Left colon (tissue), 2 donors: ENCODE data around the gene ADAMTS12. TPM values are rescaled to one million over a fixed set of nuclear protein-coding genes. Genes with fewer than 3 reads are reported as not detected.

Experiments
- ATAC-seq: fragments of 200-7000 bp; cut with Tn5 transposase; one replicate; pipeline ENCODE4 v1.9.1; 2020; ENCODE audit warnings: mild to moderate bottlenecking, moderate library complexity
- DNase-seq, 2 donors: peaks; one replicate each; pipeline ENCODE4 v3.0.0-alpha.2; 2020
- intact Hi-C, 2 donors: fragments of 100-400 bp; cut with DNase I in 1 of 2; cut with micrococcal nuclease in 1 of 2; formaldehyde crosslinking; loops; one replicate each; pipeline versions ENCODE4 v1.11.2 to v1.14.0; 2022; cut with DNase I, micrococcal nuclease
- total RNA-seq, 2 donors: library from RNA; stranded (reverse); fragmentation: NEBNext Ultra II Directional; extraction: Animal tissue kit (Norgen Biotek cat#: 25700); gene quantifications; one replicate each; pipeline ENCODE4 v1.2.1, GENCODE V29; 2021
- donor health status: DM: no; HTN: no; CAD: no.
- donor health status: DM: yes; HTN: yes; CAD: no.

Gene ADAMTS12
- total RNA-seq, 2 donors from 2014 or later, result 0.21 to 1.2 TPM

DNA sequence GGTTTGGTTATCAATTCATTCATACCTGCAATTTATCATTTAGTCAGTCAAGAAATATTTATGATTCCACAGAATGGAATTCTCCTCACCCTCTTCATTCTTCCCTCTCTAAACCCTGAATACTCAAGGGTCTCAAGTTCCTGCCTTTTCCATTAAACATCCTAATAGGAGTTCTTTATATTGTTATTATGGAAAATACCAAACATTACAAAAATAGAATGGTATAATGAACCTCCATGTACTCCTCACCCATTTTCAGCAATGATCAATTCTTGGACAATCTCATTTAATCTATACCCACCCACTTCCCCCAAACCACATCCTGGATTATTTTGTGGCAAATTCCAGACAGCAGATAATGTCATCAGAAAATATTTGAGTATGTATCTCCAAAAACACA lies 74.5 kb downstream of the ADAMTS12 start:
- ATAC-seq (no peak), DNase-seq (no peak)
- intact Hi-C loops, result no loop called here

DNA sequence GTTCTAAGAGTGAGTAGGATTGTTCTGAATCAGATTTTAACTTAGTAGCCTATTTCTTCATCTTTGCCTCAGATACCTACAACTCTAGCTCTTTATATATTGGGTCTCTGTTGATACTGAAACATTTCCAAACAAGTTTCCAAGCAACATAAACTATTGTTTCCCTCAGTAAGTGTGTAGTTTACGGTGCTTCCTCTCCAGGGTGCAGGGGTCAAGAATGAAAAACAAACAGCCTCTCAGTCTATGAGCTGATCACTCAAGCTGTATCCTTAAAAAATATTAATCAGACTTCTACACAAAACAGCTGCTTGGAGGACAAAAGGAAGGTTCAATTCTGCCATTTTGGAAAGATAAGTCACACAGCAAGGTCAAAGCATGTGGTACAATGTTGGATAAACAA lies 75.0 kb downstream of the ADAMTS12 start:
- ATAC-seq, result no peak
- intact Hi-C loops, result no loop called here
- DNase-seq, result no peak

DNA sequence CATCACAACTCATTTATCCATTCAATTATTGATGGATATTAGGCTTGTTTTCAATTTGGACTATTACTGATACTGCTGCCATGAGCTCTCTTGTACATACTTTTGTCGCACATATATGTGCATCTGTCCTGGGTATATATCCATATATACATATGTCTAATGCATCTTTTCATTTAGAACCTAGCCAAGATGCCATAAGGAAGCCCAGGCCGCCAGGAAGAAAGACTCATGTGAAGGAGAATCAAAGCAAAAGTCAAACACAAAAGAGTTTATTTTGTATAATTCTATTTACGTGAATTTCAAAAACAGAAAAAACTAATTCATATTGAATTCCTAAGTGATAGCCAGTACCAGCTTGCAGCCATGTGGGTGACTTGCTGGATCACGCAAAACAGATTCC lies 79.0 kb downstream of the ADAMTS12 start:
- DNase-seq (no peak), ATAC-seq (no peak)
- intact Hi-C loops, result no loop called here

DNA sequence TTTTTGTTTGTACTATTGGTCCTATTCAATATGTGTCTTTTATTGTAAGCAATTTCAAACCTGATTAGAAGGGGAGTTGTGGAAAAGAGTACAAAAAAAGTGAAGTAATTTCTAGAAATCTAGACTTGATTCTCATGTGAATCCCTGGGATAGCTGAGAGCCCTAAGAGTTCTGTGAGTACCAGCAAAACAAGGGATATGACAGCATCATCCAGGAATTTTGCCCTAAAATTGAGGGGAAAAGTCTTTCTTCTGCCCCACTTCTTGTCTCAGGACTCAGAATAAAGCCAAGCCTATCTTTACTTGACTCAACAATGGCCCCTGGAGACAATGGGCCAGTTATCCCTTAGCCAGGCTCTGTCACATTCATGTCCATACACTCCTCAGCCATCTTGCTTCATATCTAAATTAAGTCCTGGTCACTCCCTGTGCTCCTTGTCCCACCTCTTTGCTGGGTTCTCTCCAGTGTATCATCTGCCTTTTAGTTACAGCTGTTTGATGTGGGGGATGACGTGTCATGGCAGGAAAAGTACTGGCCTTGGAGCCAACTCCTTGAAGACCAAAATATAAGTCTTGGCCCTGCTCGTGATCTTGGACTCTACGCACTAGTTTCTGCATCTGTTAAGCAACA lies 81.2 kb downstream of the ADAMTS12 start:
- ATAC-seq (no peak), DNase-seq (no peak)
- intact Hi-C loops, result no loop called here

DNA sequence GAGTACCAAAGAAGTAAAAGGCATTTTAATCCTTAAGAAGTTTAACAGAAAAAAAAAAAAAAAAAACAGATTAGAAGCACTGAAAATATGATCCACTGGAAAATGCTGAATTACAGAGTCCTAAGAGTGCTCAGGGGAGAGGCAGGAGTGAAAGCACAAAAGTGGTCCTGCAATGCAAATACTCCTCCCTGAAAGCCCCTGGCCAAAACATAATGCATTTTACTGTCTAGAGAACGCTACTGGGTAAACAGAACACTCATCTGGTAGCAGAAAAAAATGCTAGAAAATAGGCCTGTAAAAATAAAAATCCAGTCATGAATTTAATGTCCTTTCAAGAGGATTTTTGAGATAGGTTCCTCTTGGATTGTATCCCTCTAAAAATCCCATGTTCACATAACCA lies 81.9 kb downstream of the ADAMTS12 start:
- no peak for DNase-seq
- ATAC-seq, result no peak
- intact Hi-C loops, result no loop called here

DNA sequence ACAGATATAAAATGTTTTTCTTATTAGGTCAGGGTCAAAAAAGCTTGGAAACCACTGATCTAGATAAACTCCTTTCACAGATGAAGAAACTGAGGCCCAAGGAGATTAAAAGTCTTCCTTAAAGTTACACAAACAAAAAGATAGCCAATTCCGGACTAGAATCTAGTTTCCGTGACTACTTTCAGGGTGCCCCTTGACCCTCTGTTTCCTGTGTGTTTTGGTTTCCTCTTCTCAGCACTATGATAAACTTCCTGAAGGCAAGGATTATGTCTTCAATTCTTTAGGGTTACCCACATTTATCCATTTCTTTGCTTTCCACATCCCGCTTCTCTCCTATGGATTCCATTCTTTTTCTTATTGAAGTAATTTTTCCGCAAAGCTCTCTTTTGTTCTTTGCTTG lies 83.1 kb downstream of the ADAMTS12 start:
- intact Hi-C loops, result no loop called here
- ATAC-seq (no peak), DNase-seq (no peak)

DNA sequence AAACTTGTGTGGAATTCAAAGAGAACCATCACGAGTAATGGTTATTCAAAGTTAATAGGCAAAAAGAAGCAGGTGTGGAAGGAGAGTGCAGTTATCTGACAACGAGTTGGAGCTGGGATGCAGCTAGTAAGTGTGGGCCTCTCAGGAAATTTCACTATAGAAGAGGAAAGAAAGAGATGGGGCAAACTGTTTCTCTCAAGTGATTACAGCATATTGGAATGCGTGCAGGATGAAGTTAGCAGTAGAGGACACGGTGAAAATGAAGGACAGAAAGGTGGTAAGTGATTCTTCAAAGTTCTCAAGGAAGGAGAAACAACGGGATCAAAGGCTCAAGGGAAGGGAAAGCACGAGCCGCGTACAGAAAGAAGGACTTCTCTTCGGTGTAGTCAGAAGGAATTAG lies 84.0 kb downstream of the ADAMTS12 start:
- DNase-seq (no peak), ATAC-seq (no peak)
- intact Hi-C loops, result no loop called here

DNA sequence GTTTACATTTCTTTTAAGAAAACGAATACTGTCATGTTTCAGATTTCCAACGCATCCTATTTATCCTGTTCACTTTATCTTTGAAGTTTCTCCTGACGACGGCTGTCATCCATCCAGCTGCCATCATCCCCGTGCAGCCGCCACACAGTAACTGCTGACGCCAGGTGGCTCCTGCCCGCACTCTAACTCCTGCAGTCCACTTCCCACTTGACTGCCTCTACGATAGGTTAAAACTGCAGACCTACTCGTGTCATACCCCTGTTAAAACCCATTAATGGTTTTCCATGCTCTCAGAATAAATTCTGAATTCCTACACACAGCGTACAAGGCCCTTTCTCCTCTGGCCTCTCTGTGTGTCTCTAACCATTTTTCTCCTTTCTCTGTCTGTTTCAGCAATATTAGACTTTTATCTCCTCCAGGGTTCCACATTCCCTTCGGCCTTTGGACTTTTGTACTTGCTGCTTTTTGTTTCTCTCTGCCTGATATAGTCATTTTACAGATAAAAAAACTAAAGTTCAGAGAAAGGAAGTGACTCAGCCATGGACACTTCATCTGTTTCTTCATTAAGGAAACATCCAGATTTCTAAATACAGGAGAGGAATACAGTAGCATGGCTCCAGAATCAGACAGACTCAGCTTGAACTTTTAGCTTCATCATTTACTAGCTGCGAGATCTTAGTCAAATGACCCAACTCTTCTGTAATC lies 84.9 kb downstream of the ADAMTS12 start:
- DNase-seq (no peak), ATAC-seq (no peak)
- intact Hi-C loops, result no loop called here

DNA sequence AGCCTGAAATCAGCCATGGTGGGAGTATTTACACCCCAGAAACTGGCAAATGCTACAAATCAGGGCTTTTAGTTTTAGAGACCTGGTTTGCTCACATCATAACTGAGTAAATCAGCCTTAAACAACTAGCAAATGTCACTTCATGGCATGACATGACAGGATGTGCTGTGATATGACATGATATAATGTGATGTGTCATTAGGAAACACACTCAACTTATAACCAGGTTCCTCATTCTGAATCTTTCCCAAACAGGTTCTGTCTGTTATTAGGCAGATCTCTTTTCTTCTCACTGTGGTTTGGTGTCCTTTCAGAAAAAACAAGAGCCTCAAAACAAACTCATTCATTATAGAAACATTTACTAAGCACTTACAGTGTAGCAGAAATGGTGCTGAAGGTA lies 90.5 kb downstream of the ADAMTS12 start:
- ATAC-seq (no peak), DNase-seq (no peak)
- intact Hi-C loops, result no loop called here

DNA sequence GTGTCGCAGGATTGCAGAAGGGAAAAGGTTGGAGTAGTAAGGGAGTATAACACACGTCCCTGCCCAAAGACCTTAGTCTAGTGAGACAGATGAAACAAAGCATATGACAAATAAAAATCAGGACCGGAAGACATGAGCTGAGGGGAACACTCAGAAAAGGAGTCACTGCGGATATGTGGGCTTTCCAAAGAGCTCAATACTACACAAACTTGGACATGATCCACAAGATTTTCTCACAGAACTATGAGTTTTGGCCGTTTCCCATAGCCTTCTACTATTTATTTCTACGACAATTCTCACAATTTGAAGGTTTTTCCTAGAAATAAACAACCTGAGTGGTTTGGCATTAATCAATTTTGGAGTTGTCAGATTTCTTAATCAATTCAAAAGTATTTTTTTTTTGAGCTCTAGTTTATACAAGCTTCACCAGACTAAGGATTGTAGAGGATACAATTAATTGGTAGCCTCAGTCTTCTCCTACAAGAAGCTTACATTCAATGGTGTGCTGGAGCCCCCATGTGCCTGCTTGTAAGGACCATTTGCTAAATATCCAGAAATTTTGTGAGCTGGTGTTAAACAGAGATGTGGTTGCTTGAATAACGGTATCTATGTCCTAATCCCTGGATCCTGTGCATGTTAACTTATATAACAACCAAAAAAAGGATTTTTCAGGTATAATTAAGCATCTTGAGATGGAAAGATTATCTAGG lies 91.4 kb downstream of the ADAMTS12 start:
- DNase-seq (no peak), ATAC-seq (no peak)
- intact Hi-C loops, result no loop called here

DNA sequence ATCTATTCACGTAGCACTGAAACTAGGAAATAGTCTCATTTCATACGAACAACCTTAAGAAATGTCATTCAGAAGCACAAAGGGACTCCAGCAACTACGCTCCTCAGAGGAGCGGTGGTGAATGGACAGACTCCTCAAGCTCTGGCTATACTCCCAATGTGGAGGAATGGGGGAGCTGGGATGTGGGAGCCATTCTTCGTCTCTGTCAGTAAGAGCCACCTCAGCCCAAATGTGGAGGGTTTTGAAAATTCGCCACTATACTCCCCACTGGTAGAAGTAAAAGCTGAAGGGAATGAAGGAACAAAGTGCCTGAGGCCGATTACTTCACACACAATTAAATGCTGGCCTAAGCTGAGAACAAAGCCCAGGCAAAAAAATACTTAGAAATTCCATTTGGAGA lies 96.3 kb downstream of the ADAMTS12 start:
- intact Hi-C loops, result no loop called here
- ATAC-seq (no peak), DNase-seq (no peak)

DNA sequence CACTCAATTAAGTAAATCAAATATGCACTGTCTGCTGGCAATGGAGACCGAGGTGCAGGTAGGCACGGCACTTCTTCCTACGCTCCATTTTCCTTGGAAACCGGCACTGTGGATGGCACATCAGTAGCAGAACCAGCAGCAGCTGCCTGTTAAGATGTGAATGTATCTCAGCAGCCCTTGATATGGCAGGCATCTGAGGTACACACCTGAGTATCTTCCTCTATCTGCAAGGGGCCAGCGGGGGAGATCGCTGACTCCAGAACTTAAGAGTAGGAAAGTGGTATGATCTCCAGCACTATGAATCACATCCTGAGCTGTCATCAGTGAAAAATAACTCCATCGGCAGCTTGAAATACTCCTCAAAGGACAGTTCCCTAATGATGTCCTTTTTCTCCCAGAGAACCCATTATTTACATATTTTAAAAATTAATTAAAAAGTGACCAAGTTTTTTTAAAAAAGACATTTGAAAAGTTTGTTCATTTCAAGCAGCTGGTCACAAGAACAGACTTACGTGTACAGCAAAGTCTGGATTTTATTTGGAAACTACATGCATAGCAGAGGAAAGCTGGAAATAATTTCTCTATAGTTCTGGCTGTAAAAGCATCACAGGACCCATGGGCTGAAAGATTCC lies 97.1 kb downstream of the ADAMTS12 start:
- intact Hi-C loops, result no loop called here
- DNase-seq (no peak), ATAC-seq (no peak)

DNA sequence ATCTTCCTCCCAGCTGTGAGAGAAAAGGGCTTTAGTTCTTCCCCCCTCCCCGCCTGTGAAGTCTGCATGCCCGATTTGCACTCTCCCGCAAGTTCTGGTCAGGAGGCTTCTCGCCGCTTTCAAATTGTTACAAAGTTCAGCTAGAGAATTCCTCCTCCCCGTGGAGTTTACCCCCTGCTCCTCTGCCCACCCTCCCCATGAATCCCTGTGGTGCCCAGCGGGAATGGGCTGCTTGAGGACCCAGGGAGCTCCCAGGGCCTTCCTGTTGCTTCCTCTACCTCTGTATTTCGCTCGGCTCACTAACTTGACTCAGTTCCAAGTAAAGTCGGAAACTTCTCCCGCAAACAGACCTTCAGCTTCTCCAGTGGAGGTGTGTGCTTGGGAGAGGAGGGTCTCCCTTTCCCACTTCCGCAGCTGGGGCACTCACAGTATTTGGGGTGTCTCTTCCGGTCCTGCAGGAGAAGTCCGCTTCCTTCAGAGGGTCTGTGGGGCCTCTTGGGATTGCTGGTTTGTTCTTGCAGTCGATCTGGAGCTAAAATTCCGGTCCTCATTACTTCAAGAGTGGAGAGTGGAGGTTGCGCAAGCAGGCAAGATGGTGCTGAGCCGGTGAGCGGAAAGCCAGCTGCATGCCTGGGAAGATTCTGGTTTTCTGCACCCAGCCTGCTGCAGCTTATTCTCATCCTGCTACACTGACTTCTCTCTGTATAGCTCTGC lies 97.8 kb downstream of the ADAMTS12 start:
- intact Hi-C loops, result no loop called here
- no peak for DNase-seq
- ATAC-seq, result no peak

DNA sequence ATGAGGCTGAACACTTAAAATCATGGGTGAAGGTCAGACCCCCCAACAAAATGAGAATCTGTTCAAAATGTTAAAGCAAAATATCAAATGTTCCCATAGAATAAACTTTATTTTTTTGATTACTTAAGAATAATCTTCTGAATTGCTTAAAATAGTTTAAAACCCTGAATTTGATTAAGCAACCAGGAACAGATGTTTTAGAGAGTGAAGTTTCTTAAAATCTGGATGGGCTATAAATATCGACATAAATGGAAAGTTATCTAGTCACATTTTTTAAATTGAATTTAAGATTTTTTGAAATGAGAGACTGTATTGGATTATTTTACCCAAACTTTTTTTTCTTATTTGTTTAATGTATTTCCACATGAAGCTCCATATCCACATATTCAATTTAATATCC lies 98.5 kb downstream of the ADAMTS12 start:
- intact Hi-C loops, result no loop called here
- DNase-seq (no peak), ATAC-seq (no peak)

DNA sequence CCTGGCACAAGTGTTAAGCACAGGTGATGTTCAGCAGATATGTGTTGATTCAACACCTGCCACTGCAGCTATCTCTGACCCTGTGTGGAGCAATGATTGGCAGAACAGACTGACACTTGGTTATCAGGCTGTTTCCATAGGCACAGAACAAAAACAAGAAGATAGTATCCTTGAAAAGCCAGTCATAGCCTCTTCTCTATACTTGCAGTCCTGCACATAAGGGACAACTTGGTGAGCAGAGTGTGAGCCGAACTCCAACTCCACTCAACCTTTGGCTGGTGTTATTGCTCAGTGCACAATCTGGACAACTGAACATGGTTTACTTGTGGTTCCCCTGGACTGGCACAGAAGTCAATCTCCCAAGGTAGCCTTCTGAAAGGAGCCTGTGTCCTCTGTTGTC lies 99.2 kb downstream of the ADAMTS12 start:
- no peak for DNase-seq
- ATAC-seq, result no peak
- intact Hi-C loops, result no loop called here

DNA sequence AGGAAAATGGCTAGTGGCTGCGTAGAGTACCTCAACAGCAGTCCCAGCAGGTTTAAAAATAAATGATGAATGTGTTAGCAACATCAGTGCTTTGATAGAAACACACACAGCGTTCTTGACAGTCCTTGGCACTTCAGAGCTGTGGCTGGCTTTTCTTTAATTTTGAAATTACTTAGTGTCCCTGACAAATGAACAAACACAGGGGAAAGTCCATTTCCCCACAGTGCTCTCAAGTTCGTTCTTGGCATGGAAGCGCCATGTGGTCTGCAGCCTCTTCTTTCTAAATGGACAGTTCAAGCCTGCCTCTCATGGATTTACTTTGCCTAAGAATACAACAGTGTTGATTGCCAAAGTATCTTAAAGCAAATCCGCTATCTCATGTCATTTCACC lies 102.2 kb downstream of the ADAMTS12 start:
- intact Hi-C loops, result no loop called here
- no peak for ATAC-seq
- no peak for DNase-seq

DNA sequence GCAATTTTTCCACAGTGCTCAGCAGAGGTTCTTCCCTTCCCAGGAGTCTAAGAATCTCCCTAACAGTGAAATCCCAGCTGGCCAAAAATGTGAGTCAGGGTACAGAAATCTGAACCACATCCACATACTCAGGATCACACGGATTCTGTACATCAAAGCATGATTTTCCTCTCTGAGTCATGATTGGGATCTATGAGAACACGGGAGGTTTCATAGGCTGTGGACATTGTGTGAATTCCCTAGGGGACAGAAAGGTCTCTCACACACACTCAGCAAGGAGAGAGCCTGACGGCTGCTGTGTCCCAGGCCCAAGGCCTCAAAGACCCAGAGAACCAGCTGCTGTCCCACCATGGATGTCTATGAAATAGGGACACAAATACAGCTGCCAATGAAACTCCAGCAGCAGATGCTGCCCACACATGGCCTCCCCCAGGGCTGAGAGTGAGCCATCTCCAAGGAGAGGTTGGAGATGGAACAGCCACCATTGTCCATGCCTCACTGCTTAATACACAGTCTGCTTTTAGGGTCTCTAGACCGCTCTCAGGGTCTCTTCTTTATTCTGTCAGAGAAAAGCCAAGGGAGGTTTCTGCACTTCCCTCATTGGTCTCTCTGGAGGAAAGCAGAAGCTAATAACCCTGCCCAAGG lies 102.7 kb downstream of the ADAMTS12 start:
- DNase-seq (no peak), ATAC-seq (no peak)
- intact Hi-C loops, result no loop called here

DNA sequence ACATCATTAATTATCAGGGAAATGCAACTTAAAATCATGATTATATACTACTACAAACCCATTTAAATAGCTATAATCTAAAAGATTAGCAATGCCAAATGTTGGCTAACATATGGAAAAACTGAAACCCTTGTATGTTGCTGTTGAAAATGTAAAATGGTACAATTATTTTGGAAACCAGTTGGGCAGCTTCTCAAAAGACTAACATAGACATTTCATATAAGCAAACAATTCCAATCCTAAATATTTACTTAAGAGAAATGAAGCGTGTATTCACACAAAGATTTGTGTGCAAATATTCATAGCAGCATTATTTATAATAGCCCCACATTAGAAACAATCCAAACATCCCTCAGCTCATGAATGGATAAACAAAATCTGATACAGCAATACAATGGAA lies 106.2 kb downstream of the ADAMTS12 start:
- intact Hi-C loops, result no loop called here
- DNase-seq, result no peak
- no peak for ATAC-seq

DNA sequence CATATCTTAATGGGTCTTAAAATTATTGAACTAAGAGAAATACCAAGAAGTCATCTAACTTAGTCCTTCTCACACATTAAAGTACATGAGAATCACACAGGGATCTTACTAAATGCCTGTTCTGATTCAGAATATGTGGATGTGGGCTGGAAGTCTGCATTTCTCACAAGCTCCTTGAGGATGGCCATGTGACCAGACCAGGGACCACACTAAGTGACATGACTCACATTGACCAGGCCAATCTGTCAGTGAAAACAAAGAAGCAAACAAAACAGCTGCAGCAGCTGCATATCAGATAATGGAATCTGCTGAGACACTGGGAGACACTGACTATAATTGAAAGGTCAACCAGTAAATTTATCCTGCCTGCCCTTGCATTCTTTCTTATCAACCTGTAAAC lies 110.5 kb downstream of the ADAMTS12 start:
- DNase-seq, result no peak
- intact Hi-C loops, result no loop called here
- ATAC-seq, result no peak
